Thyroid gland (tissue), 4 donors: ENCODE measurements around the gene TRPM6.

Source experiments
- POLR2A ChIP-seq, 2 donors: fragments of 450-650 bp; IDR thresholded peaks; one replicate each; pipeline ENCODE4 v1.6.1; 2017; ENCODE audit warnings: antibody characterized with exemption in 2 of 2, mild to moderate bottlenecking in 2 of 2, moderate library complexity in 1 of 2
- TF ChIP-seq, protein P1 (sequence below), 6 experiments: fragments of 200-600 bp in 3 of 6; fragments of 450-650 bp in 3 of 6; sonication (generic) in 3 of 6; IDR thresholded peaks; one replicate each; pipeline ENCODE4 v1.5.1; 2016 to 2019; ENCODE audit warnings: antibody characterized with exemption in 6 of 6, mild to moderate bottlenecking in 2 of 6, inconsistent platforms in 1 of 6, moderate library complexity in 1 of 6

DNA sequence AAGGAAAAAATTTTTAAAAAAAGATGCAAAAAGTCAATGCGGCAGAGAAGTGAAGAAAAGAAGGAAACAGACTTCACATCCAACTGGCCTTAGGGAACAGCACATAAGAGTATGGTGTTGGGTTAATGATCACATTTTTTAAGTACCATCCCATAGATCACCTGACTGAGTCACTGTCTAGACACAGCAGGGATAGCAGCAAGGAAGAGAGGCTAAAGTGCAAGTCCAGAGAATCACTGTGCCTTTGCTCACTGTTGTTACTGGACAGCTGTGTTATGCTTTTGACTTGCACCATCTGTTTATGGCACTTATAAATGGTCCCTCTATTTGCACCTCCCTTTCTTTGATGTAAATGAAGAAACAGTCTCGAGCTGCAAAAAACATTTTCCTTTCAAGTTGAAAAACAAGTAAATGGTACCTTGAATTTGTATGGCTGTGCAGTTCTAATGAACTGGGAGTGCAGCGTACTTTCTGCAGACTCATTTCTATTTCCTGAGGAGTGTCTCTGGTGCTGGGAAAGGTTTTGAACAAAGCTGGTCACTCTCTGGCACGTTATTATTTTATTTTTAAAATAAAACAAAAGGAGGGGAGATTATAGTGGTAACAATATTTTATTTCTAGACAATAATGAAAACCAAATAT lies 84.2 kb downstream of the TRPM6 start:
- TF ChIP-seq POLR2A (IDR thresholded peaks at IDR 0.05): no peak
- TF ChIP-seq, protein P1, sequence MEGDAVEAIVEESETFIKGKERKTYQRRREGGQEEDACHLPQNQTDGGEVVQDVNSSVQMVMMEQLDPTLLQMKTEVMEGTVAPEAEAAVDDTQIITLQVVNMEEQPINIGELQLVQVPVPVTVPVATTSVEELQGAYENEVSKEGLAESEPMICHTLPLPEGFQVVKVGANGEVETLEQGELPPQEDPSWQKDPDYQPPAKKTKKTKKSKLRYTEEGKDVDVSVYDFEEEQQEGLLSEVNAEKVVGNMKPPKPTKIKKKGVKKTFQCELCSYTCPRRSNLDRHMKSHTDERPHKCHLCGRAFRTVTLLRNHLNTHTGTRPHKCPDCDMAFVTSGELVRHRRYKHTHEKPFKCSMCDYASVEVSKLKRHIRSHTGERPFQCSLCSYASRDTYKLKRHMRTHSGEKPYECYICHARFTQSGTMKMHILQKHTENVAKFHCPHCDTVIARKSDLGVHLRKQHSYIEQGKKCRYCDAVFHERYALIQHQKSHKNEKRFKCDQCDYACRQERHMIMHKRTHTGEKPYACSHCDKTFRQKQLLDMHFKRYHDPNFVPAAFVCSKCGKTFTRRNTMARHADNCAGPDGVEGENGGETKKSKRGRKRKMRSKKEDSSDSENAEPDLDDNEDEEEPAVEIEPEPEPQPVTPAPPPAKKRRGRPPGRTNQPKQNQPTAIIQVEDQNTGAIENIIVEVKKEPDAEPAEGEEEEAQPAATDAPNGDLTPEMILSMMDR (IDR thresholded peaks at IDR 0.05): no peak
